WTC11 (cell line): Measurements from ENCODE around the gene FRS3. TPM values are rescaled to one million over a fixed set of nuclear protein-coding genes. Genes with fewer than 3 reads are reported as not detected.

Source experiments
- ATAC-seq: fragments of 200-7000 bp; cut with Tn5 transposase; 2 replicates; pipeline ENCODE4 v1.10.0; 2021; ENCODE audit warnings: mild to moderate bottlenecking, moderate library complexity
- CTCF ChIA-PET: fragments of 300-600 bp; sonication (Branson Sonifier 250); formaldehyde crosslinking; loops from one replicate; lab custom pipeline; 2021; ENCODE audit warnings: antibody characterized with exemption; lab: Charles Lee
- POLR2A ChIA-PET: fragments of 350-600 bp; sonication (Branson Sonifier 250); formaldehyde crosslinking; loops from one replicate; lab custom pipeline; 2021; ENCODE audit warnings: antibody characterized with exemption; lab: Charles Lee
- DNase-seq: peaks from one replicate; pipeline ENCODE4 v3.0.0; 2021; ENCODE audit warnings: low spot score
- H3K27ac Mint-ChIP-seq: 2 replicates; pipeline ENCODE4 v1.8.0; 2021; ENCODE audit warnings: mixed read lengths
- H3K27me3 Mint-ChIP-seq: 2 replicates; pipeline ENCODE4 v1.8.0; 2021; ENCODE audit warnings: low read depth, mild to moderate bottlenecking, moderate library complexity, mixed read lengths
- H3K36me3 Mint-ChIP-seq: 2 replicates; pipeline ENCODE4 v1.8.0; 2021; ENCODE audit warnings: mixed read lengths
- H3K4me1 Mint-ChIP-seq: 2 replicates; pipeline ENCODE4 v1.8.0; 2022; ENCODE audit warnings: mixed read lengths
- H3K4me3 Mint-ChIP-seq: 2 replicates; pipeline ENCODE4 v1.8.0; 2021; ENCODE audit warnings: mild to moderate bottlenecking, moderate library complexity, mixed read lengths
- H3K9me3 Mint-ChIP-seq: 2 replicates; pipeline ENCODE4 v1.8.0; 2021; ENCODE audit warnings: mixed read lengths
- CTCF ChIP-seq: fragments of 200-600 bp; IDR thresholded peaks from 2 replicates; pipeline ENCODE4 v1.8.0; 2022; ENCODE audit warnings: antibody characterized with exemption
- GABPB1 ChIP-seq: sonication (generic); formaldehyde crosslinking; IDR thresholded peaks from 2 replicates; pipeline ENCODE4 v1.8.1; 2023; ENCODE audit warnings: mild to moderate bottlenecking, missing genetic modification reagents
- GTF2I ChIP-seq: fragments of 250-450 bp; sonication (Bioruptor Pico); conservative IDR thresholded peaks from 2 replicates; pipeline ENCODE4 v1.4.0; 2021; ENCODE audit warnings: mild to moderate bottlenecking
- MAX ChIP-seq: sonication (generic); formaldehyde crosslinking; IDR thresholded peaks from 2 replicates; pipeline ENCODE4 v1.8.0; 2022; ENCODE audit warnings: mild to moderate bottlenecking, missing genetic modification reagents
- MXD4 ChIP-seq: fragments of 250-450 bp; sonication (Bioruptor Pico); IDR thresholded peaks from 2 replicates; pipeline ENCODE4 v1.8.0; 2021; ENCODE audit warnings: mild to moderate bottlenecking, moderate library complexity, borderline replicate concordance
- SP1 ChIP-seq: sonication (generic); formaldehyde crosslinking; conservative IDR thresholded peaks from 2 replicates; pipeline ENCODE4 v1.8.1; 2022; ENCODE audit warnings: missing genetic modification reagents
- ZNF263 ChIP-seq: sonication (generic); formaldehyde crosslinking; IDR thresholded peaks from 2 replicates; pipeline ENCODE4 v1.8.1; 2022; ENCODE audit warnings: low read depth, mild to moderate bottlenecking, moderate library complexity, missing genetic modification reagents
- ZNF423 ChIP-seq: fragments of 250-450 bp; sonication (Bioruptor Pico); IDR thresholded peaks from 2 replicates; pipeline ENCODE4 v2.1.2; 2022; ENCODE audit warnings: mild to moderate bottlenecking, moderate library complexity
- total RNA-seq: library from RNA; stranded (reverse); gene quantifications from 3 replicates; pipeline ENCODE4 v1.2.3, GENCODE V29; 2021
- TF ChIP-seq, protein P1 (sequence below): sonication (generic); formaldehyde crosslinking; IDR thresholded peaks from 2 replicates; pipeline ENCODE4 v1.8.0; 2023; ENCODE audit warnings: missing genetic modification reagents, mild to moderate bottlenecking, borderline replicate concordance
- TF ChIP-seq, protein P2 (sequence below): sonication (generic); formaldehyde crosslinking; IDR thresholded peaks from 2 replicates; pipeline ENCODE4 v1.8.1; 2023; ENCODE audit warnings: mild to moderate bottlenecking, missing genetic modification reagents
- TF ChIP-seq, protein P3 (sequence below): sonication (generic); formaldehyde crosslinking; conservative IDR thresholded peaks from 2 replicates; pipeline ENCODE4 v1.8.1; 2022; ENCODE audit warnings: mild to moderate bottlenecking, missing genetic modification reagents
- TF ChIP-seq, protein P4 (sequence below): sonication (generic); formaldehyde crosslinking; IDR thresholded peaks from 2 replicates; pipeline ENCODE4 v1.8.1; 2022; ENCODE audit warnings: mild to moderate bottlenecking, moderate library complexity, missing genetic modification reagents

FRS3 gene
- total RNA-seq, 1 experiment from 2014 or later: 7.8 TPM

DNA sequence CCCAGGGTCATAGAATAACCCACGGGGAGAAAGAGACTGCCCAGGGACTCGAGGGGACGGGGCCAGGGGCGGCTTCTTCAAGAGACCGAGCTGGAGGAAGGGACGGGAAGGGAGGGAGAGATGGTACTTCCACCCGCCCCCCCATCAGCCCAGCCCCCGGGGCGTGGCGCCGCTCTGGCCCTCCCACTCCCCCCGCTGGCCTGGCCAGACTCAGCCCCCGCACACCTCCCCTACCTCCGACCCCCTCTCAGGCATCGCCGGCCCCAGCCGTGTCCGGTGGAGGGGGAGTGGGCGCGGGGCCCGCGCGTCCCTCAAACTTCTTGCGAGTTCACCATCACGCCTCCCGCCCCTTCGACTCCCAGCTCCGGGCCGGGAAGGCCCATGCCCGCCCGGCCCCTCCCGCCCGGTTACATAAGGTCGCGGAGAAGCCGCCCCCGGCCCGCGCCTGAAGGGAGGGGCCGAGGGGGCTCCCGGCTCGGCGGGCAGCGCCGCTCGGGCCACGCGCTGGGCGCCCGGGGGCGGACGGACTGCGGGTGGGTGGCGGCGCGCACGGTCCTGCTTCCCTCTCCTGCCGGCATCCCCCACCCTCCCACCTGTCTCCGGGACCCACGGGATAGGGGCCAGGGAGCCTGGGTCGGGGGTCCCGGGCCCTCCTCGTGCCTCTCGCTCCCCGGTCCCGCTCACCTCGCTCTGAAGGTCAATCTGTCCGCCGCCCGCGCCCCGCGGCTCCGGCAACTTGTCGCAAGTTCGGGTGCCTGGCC lies 44.9 kb downstream of the FRS3 start:
- ATAC-seq (peak; percentile 14), DNase-seq (peak; percentile 66)
- TF ChIP-seq GABPB1 (CRISPR knock-in tag) (0 out of 2 replicates have a peak, but pooled peaks have one; percentile 22), MAX (CRISPR knock-in tag) (no peak), GTF2I (CRISPR knock-in tag) (no peak), CTCF (no peak)
- TF ChIP-seq, protein P1, sequence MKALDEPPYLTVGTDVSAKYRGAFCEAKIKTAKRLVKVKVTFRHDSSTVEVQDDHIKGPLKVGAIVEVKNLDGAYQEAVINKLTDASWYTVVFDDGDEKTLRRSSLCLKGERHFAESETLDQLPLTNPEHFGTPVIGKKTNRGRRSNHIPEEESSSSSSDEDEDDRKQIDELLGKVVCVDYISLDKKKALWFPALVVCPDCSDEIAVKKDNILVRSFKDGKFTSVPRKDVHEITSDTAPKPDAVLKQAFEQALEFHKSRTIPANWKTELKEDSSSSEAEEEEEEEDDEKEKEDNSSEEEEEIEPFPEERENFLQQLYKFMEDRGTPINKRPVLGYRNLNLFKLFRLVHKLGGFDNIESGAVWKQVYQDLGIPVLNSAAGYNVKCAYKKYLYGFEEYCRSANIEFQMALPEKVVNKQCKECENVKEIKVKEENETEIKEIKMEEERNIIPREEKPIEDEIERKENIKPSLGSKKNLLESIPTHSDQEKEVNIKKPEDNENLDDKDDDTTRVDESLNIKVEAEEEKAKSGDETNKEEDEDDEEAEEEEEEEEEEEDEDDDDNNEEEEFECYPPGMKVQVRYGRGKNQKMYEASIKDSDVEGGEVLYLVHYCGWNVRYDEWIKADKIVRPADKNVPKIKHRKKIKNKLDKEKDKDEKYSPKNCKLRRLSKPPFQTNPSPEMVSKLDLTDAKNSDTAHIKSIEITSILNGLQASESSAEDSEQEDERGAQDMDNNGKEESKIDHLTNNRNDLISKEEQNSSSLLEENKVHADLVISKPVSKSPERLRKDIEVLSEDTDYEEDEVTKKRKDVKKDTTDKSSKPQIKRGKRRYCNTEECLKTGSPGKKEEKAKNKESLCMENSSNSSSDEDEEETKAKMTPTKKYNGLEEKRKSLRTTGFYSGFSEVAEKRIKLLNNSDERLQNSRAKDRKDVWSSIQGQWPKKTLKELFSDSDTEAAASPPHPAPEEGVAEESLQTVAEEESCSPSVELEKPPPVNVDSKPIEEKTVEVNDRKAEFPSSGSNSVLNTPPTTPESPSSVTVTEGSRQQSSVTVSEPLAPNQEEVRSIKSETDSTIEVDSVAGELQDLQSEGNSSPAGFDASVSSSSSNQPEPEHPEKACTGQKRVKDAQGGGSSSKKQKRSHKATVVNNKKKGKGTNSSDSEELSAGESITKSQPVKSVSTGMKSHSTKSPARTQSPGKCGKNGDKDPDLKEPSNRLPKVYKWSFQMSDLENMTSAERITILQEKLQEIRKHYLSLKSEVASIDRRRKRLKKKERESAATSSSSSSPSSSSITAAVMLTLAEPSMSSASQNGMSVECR (CRISPR knock-in tag): 0 out of 2 replicates have a peak, but pooled peaks have one; percentile 5
- peaks cover 18% of the 10 kb centered on the region for H3K27me3 Mint-ChIP-seq
- no peaks in the 10 kb centered on the region for H3K36me3 Mint-ChIP-seq
- CTCF ChIA-PET: interaction anchor here (0.7 to 4.6 kb wide), 24 partner anchors 8 to 718 kb away, joined by 3 to 51 read pairs (median 8); partner anchors contain the start of genes BYSL, FRS3, MED20 and TOMM6
- H3K4me1 Mint-ChIP-seq: peaks cover 36% of the 10 kb centered on the region
- no peaks in the 10 kb centered on the region for H3K9me3 Mint-ChIP-seq
- no peak overlapping the region for H3K27ac Mint-ChIP-seq
- peak overlapping the region; percentile 60 for H3K4me3 Mint-ChIP-seq
- POLR2A ChIA-PET: interaction anchor here (0.5 to 1.5 kb wide), 6 partner anchors 11 to 371 kb away, joined by 3 to 7 read pairs (median 4); partner anchors contain the start of gene TOMM6

DNA sequence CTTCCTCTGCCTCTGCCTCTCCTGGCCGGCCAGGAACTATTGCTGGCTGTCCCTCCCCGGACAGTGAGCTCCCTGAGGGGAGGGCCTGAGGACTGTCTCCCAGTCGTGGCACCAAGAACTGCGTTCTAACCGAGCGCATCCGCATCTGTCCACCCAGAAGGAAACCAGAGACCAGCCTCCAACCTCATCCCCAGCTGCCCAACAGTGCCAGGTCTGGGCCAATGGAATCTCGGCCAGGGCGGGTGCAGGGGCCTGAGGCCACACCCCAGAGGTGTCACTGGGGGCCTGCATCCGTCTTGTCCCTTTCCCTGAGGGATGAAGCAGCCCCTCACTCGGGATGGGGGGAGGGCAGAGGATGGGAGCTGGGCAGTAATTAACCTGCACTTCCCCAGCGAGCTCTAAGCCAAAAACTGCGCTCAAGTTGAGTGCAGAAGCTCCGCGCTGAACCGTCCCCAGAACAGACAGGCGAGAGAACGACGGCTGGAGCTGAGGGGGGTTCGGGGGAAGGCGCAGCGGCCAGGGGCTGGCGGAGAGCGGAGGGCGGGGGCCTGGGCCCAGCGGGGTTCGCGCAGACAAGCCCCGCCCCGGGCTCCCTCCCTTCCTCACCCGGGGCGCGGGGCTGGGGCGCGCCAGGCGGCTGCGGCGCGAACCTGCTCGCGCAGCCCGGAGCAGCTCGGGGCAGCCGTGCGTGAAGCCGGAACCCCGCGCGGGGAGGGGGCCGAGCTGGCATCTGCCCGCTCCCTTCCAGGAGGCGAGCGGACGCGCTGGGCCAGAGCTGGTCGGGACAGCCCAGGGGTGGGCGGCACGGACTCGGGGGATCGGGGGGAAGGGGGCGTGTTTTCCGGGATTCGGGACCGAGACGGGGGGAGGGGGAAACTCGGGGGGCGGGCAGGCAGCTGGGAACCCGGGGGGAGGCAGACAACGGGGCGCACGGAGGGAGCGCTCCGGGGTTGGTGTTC lies 45.7 kb downstream of the FRS3 start:
- ChIA-PET CTCF (interaction anchor here (0.6 to 4.6 kb wide), 29 partner anchors 9 to 719 kb away, joined by 3 to 51 read pairs (median 6); partner anchors contain the start of genes BYSL, FRS3, MED20 and TOMM6), POLR2A (interaction anchor here (0.5 to 1.5 kb wide), 7 partner anchors 11 to 372 kb away, joined by 3 to 7 read pairs (median 4); partner anchors contain the start of gene TOMM6)
- peak overlapping the region; percentile 86 for H3K4me3 Mint-ChIP-seq
- H3K4me1 Mint-ChIP-seq: peaks cover 44% of the 10 kb centered on the region
- ATAC-seq (peak; percentile 74), DNase-seq (peak; percentile 80)
- no peaks in the 10 kb centered on the region for H3K36me3 Mint-ChIP-seq
- H3K27ac Mint-ChIP-seq: peak overlapping the region; percentile 45; the same call in 1 of the 2 replicates
- no peaks in the 10 kb centered on the region for H3K9me3 Mint-ChIP-seq
- H3K27me3 Mint-ChIP-seq: peaks cover 18% of the 10 kb centered on the region
- TF ChIP-seq SP1 (CRISPR knock-in tag) (peak; percentile 39), ZNF423 (CRISPR knock-in tag) (peak; percentile 76), ZNF263 (no peak), CTCF (no peak), GTF2I (CRISPR knock-in tag) (no peak), MAX (CRISPR knock-in tag) (peak; percentile 71), MXD4 (CRISPR knock-in tag) (no peak)
- TF ChIP-seq, protein P2, sequence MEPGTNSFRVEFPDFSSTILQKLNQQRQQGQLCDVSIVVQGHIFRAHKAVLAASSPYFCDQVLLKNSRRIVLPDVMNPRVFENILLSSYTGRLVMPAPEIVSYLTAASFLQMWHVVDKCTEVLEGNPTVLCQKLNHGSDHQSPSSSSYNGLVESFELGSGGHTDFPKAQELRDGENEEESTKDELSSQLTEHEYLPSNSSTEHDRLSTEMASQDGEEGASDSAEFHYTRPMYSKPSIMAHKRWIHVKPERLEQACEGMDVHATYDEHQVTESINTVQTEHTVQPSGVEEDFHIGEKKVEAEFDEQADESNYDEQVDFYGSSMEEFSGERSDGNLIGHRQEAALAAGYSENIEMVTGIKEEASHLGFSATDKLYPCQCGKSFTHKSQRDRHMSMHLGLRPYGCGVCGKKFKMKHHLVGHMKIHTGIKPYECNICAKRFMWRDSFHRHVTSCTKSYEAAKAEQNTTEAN (CRISPR knock-in tag): no peak
- TF ChIP-seq, protein P3, sequence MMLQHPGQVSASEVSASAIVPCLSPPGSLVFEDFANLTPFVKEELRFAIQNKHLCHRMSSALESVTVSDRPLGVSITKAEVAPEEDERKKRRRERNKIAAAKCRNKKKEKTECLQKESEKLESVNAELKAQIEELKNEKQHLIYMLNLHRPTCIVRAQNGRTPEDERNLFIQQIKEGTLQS (CRISPR knock-in tag): no peak
- TF ChIP-seq, protein P4, sequence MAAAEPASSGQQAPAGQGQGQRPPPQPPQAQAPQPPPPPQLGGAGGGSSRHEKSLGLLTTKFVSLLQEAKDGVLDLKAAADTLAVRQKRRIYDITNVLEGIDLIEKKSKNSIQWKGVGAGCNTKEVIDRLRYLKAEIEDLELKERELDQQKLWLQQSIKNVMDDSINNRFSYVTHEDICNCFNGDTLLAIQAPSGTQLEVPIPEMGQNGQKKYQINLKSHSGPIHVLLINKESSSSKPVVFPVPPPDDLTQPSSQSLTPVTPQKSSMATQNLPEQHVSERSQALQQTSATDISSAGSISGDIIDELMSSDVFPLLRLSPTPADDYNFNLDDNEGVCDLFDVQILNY (CRISPR knock-in tag): peak; percentile 35; the same call in 1 of the 2 replicates
